HepG2 (cell line): Measurements from ENCODE around the gene PARD3. TPM values are rescaled to one million over a fixed set of nuclear protein-coding genes. Genes with fewer than 3 reads are reported as not detected.

Experiments
- CBFB ChIP-seq: sonication (generic); formaldehyde crosslinking; IDR thresholded peaks from 2 replicates; pipeline ENCODE4 v1.4.0; 2020; ENCODE audit warnings: missing genetic modification reagents
- FOXO1 ChIP-seq: sonication (generic); formaldehyde crosslinking; IDR thresholded peaks from 2 replicates; pipeline ENCODE4 v1.4.0; 2020; ENCODE audit warnings: missing genetic modification reagents
- HNRNPLL ChIP-seq: fragments of 200-400 bp; formaldehyde crosslinking; IDR thresholded peaks from 2 replicates; pipeline ENCODE4 v1.6.1; 2017; ENCODE audit warnings: mild to moderate bottlenecking, low read depth, low read length; ENCODE audit not compliant: poor library complexity, severe bottlenecking
- JUNB ChIP-seq: sonication (generic); formaldehyde crosslinking; IDR thresholded peaks from 2 replicates; pipeline ENCODE4 v1.8.0; 2022; ENCODE audit warnings: missing genetic modification reagents, mild to moderate bottlenecking, borderline replicate concordance
- KDM1A ChIP-seq: IDR thresholded peaks from 2 replicates; pipeline ENCODE4 v1.6.1; 2016; ENCODE audit warnings: missing compliant biosample characterization
- MNT ChIP-seq: fragments of 450-650 bp; IDR thresholded peaks from 2 replicates; pipeline ENCODE4 v1.6.1; 2016
- MXI1 ChIP-seq: IDR thresholded peaks from 3 replicates; pipeline ENCODE4 v1.6.1; 2012; ENCODE audit warnings: low read depth, low read length, inconsistent platforms, borderline replicate concordance
- RFX5 ChIP-seq: IDR thresholded peaks from 2 replicates; pipeline ENCODE4 v1.6.1; 2011; ENCODE audit warnings: low read depth, low read length, improper control_type of control experiment
- SMAD1 ChIP-seq: sonication (generic); formaldehyde crosslinking; IDR thresholded peaks from 2 replicates; pipeline ENCODE4 v1.4.0; 2020; ENCODE audit warnings: missing genetic modification reagents, low read depth, mild to moderate bottlenecking, borderline replicate concordance
- SMAD9 ChIP-seq: sonication (generic); formaldehyde crosslinking; IDR thresholded peaks from 2 replicates; pipeline ENCODE4 v1.5.1; 2020; ENCODE audit warnings: mild to moderate bottlenecking, missing genetic modification reagents
- SOX6 ChIP-seq, 2 experiments: fragments of 450-650 bp in 1 of 2; sonication (generic) in 1 of 2; formaldehyde crosslinking in 1 of 2; IDR thresholded peaks; 2 replicates each; pipeline versions ENCODE4 v1.4.0 to v1.6.1; 2017 to 2020; ENCODE audit warnings: antibody characterized with exemption in 1 of 2, mild to moderate bottlenecking in 1 of 2, missing genetic modification reagents in 1 of 2
- SSRP1 ChIP-seq: IDR thresholded peaks from 2 replicates; pipeline ENCODE4 v1.6.1; 2016; ENCODE audit warnings: control low read depth
- SUZ12 ChIP-seq: fragments of 150-350 bp; IDR thresholded peaks from 2 replicates; pipeline ENCODE4 v1.6.1; 2014; ENCODE audit warnings: low read depth, low read length
- ZC3H4 ChIP-seq: sonication (generic); formaldehyde crosslinking; IDR thresholded peaks from 2 replicates; pipeline ENCODE4 v1.4.0; 2020; ENCODE audit warnings: missing genetic modification reagents, borderline replicate concordance
- ZKSCAN8 ChIP-seq: IDR thresholded peaks from 2 replicates; pipeline ENCODE4 v1.6.1; 2016; ENCODE audit warnings: borderline replicate concordance, missing genetic modification reagents, missing compliant biosample characterization
- ZMYM4 ChIP-seq: sonication (generic); formaldehyde crosslinking; IDR thresholded peaks from 2 replicates; pipeline ENCODE4 v1.8.1; 2023; ENCODE audit warnings: mild to moderate bottlenecking, missing genetic modification reagents
- ZNF326 ChIP-seq: sonication (generic); formaldehyde crosslinking; IDR thresholded peaks from 2 replicates; pipeline ENCODE4 v1.4.0; 2020; ENCODE audit warnings: missing genetic modification reagents, borderline replicate concordance
- ZNF350 ChIP-seq: sonication (generic); formaldehyde crosslinking; IDR thresholded peaks from 2 replicates; pipeline ENCODE4 v1.4.0; 2020; ENCODE audit warnings: mild to moderate bottlenecking, low read depth, missing genetic modification reagents, borderline replicate concordance
- ZNF570 ChIP-seq: sonication (generic); formaldehyde crosslinking; IDR thresholded peaks from 2 replicates; pipeline ENCODE4 v1.4.0; 2020; ENCODE audit warnings: mild to moderate bottlenecking, missing genetic modification reagents, borderline replicate concordance
- ZSCAN20 ChIP-seq: sonication (generic); formaldehyde crosslinking; IDR thresholded peaks from 2 replicates; pipeline ENCODE4 v1.4.0; 2020; ENCODE audit warnings: missing genetic modification reagents, mild to moderate bottlenecking, borderline replicate concordance
- ZSCAN25 ChIP-seq: sonication (generic); formaldehyde crosslinking; IDR thresholded peaks from 2 replicates; pipeline ENCODE4 v1.8.0; 2022; ENCODE audit warnings: mild to moderate bottlenecking, missing genetic modification reagents
- polyA plus RNA-seq, 8 experiments: library from polyadenylated mRNA; depleted of rRNA in 3 of 8; stranded (reverse) in 7 of 8; unstranded in 1 of 8; fragments of >200 nt; fragmentation: Illumina TruSeq in 4 of 8; extraction: Trizol in 4 of 8; gene quantifications; 2 replicates each; pipeline versions ENCODE4 v1.2.1 to v1.2.3, GENCODE V29; 2011 to 2016; ENCODE audit warnings: low read depth in 4 of 8, missing spikeins in 1 of 8, mixed read lengths in 1 of 8; ENCODE audit not compliant: insufficient read depth in 1 of 8
- total RNA-seq, 5 experiments: library from RNA; depleted of rRNA; stranded (reverse); fragments of >200 nt; fragmentation: Illumina TruSeq; extraction: Trizol; gene quantifications; 2 replicates each; pipeline ENCODE4 v1.2.3, GENCODE V29; 2016; ENCODE audit warnings: low read depth in 1 of 5
- TF ChIP-seq, protein P1 (sequence below): IDR thresholded peaks from 2 replicates; pipeline ENCODE4 v1.6.1; 2016; ENCODE audit warnings: missing biosample characterization, missing genetic modification reagents, low read depth
- TF ChIP-seq, protein P2 (sequence below), 2 experiments: sonication (generic) in 1 of 2; formaldehyde crosslinking in 1 of 2; IDR thresholded peaks; 2 replicates each; pipeline versions ENCODE4 v1.6.1 to v1.9.0; 2014 to 2022; ENCODE audit warnings: antibody characterized with exemption in 1 of 2, borderline replicate concordance in 1 of 2, inconsistent platforms in 1 of 2, low read depth in 1 of 2, missing genetic modification reagents in 1 of 2

Gene PARD3
- total and polyA plus RNA-seq, 2 of the 13 experiments (the other 11 are each of a cell fraction or from before 2014, with no cell fraction given): 40.9 to 60.0 TPM

GRCh38 chr10:34717429-34717828 is 97.7 kb downstream of the PARD3 start (continued):
- no peak for TF ChIP-seq ZNF570 (CRISPR knock-in tag)
- peak; percentile 20; the same call in 1 of the 3 replicates for TF ChIP-seq MXI1
- TF ChIP-seq ZNF350 (CRISPR knock-in tag): no peak
- TF ChIP-seq ZC3H4 (CRISPR knock-in tag): no peak
- TF ChIP-seq ZMYM4 (CRISPR knock-in tag): 0 out of 2 replicates have a peak, but pooled peaks have one; percentile 15
- no peak for TF ChIP-seq ZNF326 (CRISPR knock-in tag)
- no peak for TF ChIP-seq JUNB
- no peak for TF ChIP-seq ZSCAN20 (CRISPR knock-in tag)
- TF ChIP-seq HNRNPLL: no peak
- TF ChIP-seq RFX5: no peak
- TF ChIP-seq ZKSCAN8: no peak
- TF ChIP-seq SSRP1 (CRISPR knock-in tag): 0 out of 2 replicates have a peak, but pooled peaks have one; percentile 30
- TF ChIP-seq, protein P1, sequence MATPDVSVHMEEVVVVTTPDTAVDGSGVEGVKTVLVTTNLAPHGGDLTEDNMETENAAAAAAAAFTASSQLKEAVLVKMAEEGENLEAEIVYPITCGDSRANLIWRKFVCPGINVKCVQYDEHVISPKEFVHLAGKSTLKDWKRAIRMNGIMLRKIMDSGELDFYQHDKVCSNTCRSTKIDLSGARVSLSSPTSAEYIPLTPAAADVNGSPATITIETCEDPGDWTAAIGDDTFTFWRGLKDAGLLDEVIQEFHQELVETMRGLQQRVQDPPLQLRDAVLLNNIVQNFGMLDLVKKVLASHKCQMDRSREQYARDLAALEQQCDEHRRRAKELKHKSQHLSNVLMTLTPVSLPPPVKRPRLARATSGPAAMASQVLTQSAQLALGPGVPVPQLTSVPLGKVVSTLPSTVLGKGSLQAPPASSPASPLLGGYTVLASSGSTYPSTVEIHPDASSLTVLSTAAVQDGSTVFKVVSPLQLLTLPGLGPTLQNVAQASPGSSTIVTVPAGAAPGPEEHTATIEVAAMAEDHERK (CRISPR knock-in tag): no peak
- no peak for TF ChIP-seq SMAD1
- no peak for TF ChIP-seq KDM1A
- TF ChIP-seq MNT: peak; percentile 53
- no peak for TF ChIP-seq CBFB
- no peak for TF ChIP-seq SOX6 (IDR thresholded peaks at IDR 0.05)
- TF ChIP-seq SOX6 (CRISPR knock-in tag; IDR thresholded peaks at IDR 0.05): peak; percentile 15; the same call in 1 of the 2 replicates
- TF ChIP-seq SMAD9: no peak
- TF ChIP-seq FOXO1 (CRISPR knock-in tag): no peak
- no peak for TF ChIP-seq SUZ12
- TF ChIP-seq ZSCAN25 (CRISPR knock-in tag): no peak
- TF ChIP-seq, protein P2, sequence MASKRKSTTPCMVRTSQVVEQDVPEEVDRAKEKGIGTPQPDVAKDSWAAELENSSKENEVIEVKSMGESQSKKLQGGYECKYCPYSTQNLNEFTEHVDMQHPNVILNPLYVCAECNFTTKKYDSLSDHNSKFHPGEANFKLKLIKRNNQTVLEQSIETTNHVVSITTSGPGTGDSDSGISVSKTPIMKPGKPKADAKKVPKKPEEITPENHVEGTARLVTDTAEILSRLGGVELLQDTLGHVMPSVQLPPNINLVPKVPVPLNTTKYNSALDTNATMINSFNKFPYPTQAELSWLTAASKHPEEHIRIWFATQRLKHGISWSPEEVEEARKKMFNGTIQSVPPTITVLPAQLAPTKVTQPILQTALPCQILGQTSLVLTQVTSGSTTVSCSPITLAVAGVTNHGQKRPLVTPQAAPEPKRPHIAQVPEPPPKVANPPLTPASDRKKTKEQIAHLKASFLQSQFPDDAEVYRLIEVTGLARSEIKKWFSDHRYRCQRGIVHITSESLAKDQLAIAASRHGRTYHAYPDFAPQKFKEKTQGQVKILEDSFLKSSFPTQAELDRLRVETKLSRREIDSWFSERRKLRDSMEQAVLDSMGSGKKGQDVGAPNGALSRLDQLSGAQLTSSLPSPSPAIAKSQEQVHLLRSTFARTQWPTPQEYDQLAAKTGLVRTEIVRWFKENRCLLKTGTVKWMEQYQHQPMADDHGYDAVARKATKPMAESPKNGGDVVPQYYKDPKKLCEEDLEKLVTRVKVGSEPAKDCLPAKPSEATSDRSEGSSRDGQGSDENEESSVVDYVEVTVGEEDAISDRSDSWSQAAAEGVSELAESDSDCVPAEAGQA (IDR thresholded peaks at IDR 0.05; ENCODE audit: low read depth): no peak
- TF ChIP-seq, protein P2 (CRISPR knock-in tag; IDR thresholded peaks at IDR 0.05; ENCODE audit: borderline replicate concordance): no peak
